HEK293 (cell line): ENCODE data around the gene SNAP47.
A peak's percentile ranks its signal among the peaks of the same experiment; 100 is the strongest.

Experiments used
- CTCF ChIA-PET: fragments of 350-600 bp; formaldehyde crosslinking; extraction: SDS; loops from one replicate; lab custom pipeline; 2021; ENCODE audit warnings: antibody characterized with exemption; lab: Yijun Ruan, JAX
- POLR2A ChIA-PET: fragments of 300-600 bp; formaldehyde crosslinking; extraction: SDS; loops from one replicate; lab custom pipeline; 2020; ENCODE audit warnings: antibody characterized with exemption, inconsistent platforms; lab: Yijun Ruan, JAX
- H3K27ac ChIP-seq: fragments of 200-500 bp; sonication (Bioruptor generic); 2 replicates; pipeline ENCODE4 v1.5.1; 2014; ENCODE audit warnings: low read depth, low read length, control low read depth, inconsistent platforms; ENCODE audit errors: extremely low read depth
- H3K36me3 ChIP-seq, 2 experiments: fragments of 200-500 bp in 1 of 2; sonication (Bioruptor generic) in 1 of 2; 1 replicate in 1 of 2; 2 replicates in 1 of 2; pipeline ENCODE4 v1.5.1; 2014 to 2017; ENCODE audit warnings: inconsistent platforms in 2 of 2, low read length in 2 of 2; ENCODE audit not compliant: control insufficient read depth in 2 of 2, insufficient read depth in 1 of 2
- H3K4me1 ChIP-seq: fragments of 200-500 bp; sonication (Bioruptor generic); 2 replicates; pipeline ENCODE4 v1.5.1; 2014; ENCODE audit warnings: mild to moderate bottlenecking, low read length, inconsistent platforms; ENCODE audit not compliant: control insufficient read depth, insufficient read depth
- H3K4me3 ChIP-seq: 2 replicates; pipeline ENCODE4 v1.5.1; 2011; ENCODE audit warnings: low read depth, mild to moderate bottlenecking, control low read depth, low read length, moderate library complexity
- H3K9me3 ChIP-seq: fragments of 200-500 bp; sonication (Bioruptor generic); 2 replicates; pipeline ENCODE4 v1.5.1; 2014; ENCODE audit warnings: low read depth, low read length, inconsistent platforms; ENCODE audit not compliant: control insufficient read depth, insufficient read depth
- ATF2 ChIP-seq: fragments of 450-650 bp; formaldehyde crosslinking; IDR thresholded peaks from 2 replicates; pipeline ENCODE4 v1.5.1; 2016; ENCODE audit warnings: missing biosample characterization, missing genetic modification characterization, low read depth
- BCL11B ChIP-seq: fragments of 450-650 bp; formaldehyde crosslinking; IDR thresholded peaks from 2 replicates; pipeline ENCODE4 v1.5.1; 2016; ENCODE audit warnings: low read depth, missing biosample characterization, missing genetic modification characterization
- HOXD13 ChIP-seq: sonication (generic); formaldehyde crosslinking; IDR thresholded peaks from 2 replicates; pipeline ENCODE4 v1.8.0; 2022; ENCODE audit warnings: missing genetic modification reagents, borderline replicate concordance
- KLF8 ChIP-seq: fragments of 450-650 bp; formaldehyde crosslinking; IDR thresholded peaks from 2 replicates; pipeline ENCODE4 v1.5.1; 2016; ENCODE audit warnings: missing biosample characterization, missing genetic modification characterization
- MYNN ChIP-seq: fragments of 450-650 bp; formaldehyde crosslinking; IDR thresholded peaks from 2 replicates; pipeline ENCODE4 v1.5.1; 2016; ENCODE audit warnings: missing biosample characterization, missing genetic modification characterization, borderline replicate concordance
- PRDM1 ChIP-seq: fragments of 450-650 bp; formaldehyde crosslinking; IDR thresholded peaks from 2 replicates; pipeline ENCODE4; 2016; ENCODE audit warnings: missing biosample characterization, missing genetic modification characterization
- PRDM2 ChIP-seq: fragments of 450-650 bp; formaldehyde crosslinking; IDR thresholded peaks from 2 replicates; pipeline ENCODE4 v1.5.1; 2016; ENCODE audit warnings: missing biosample characterization, missing genetic modification characterization, borderline replicate concordance
- SETDB1 ChIP-seq: IDR thresholded peaks from one replicate; pipeline ENCODE4 v1.6.1; 2017; ENCODE audit warnings: mild to moderate bottlenecking, low read length, moderate library complexity, mixed read lengths; ENCODE audit not compliant: insufficient read length
- WT1 ChIP-seq: fragments of 450-650 bp; formaldehyde crosslinking; IDR thresholded peaks from 2 replicates; pipeline ENCODE4 v1.5.1; 2016; ENCODE audit warnings: missing biosample characterization, missing genetic modification characterization
- YY1 ChIP-seq: fragments of 450-650 bp; formaldehyde crosslinking; IDR thresholded peaks from 2 replicates; pipeline ENCODE4 v1.5.1; 2018; ENCODE audit warnings: missing biosample characterization, missing genetic modification characterization
- ZBTB20 ChIP-seq: fragments of 450-650 bp; formaldehyde crosslinking; IDR thresholded peaks from 2 replicates; pipeline ENCODE4 v1.5.1; 2016; ENCODE audit warnings: missing biosample characterization, missing genetic modification characterization
- ZFP41 ChIP-seq: fragments of 450-650 bp; formaldehyde crosslinking; IDR thresholded peaks from 2 replicates; pipeline ENCODE4 v1.5.1; 2016; ENCODE audit warnings: missing biosample characterization, missing genetic modification characterization, borderline replicate concordance
- ZNF169 ChIP-seq: fragments of 450-650 bp; formaldehyde crosslinking; IDR thresholded peaks from 2 replicates; pipeline ENCODE4 v1.5.1; 2016; ENCODE audit warnings: missing biosample characterization, missing genetic modification characterization
- ZNF24 ChIP-seq: fragments of 450-650 bp; formaldehyde crosslinking; IDR thresholded peaks from 2 replicates; pipeline ENCODE4 v1.5.1; 2016; ENCODE audit warnings: missing biosample characterization, missing genetic modification characterization
- ZNF324 ChIP-seq: fragments of 450-650 bp; formaldehyde crosslinking; IDR thresholded peaks from 2 replicates; pipeline ENCODE4 v1.5.1; 2016; ENCODE audit warnings: missing biosample characterization, missing genetic modification characterization
- ZNF354C ChIP-seq: fragments of 450-650 bp; formaldehyde crosslinking; IDR thresholded peaks from 2 replicates; pipeline ENCODE4 v1.5.1; 2016; ENCODE audit warnings: missing biosample characterization, missing genetic modification characterization, low read depth, borderline replicate concordance
- ZNF488 ChIP-seq: fragments of 450-650 bp; formaldehyde crosslinking; IDR thresholded peaks from 2 replicates; pipeline ENCODE4 v1.5.1; 2016; ENCODE audit warnings: missing biosample characterization, missing genetic modification characterization
- ZNF510 ChIP-seq: fragments of 450-650 bp; formaldehyde crosslinking; IDR thresholded peaks from 2 replicates; pipeline ENCODE4 v1.5.1; 2018; ENCODE audit warnings: mild to moderate bottlenecking, missing genetic modification characterization, missing biosample characterization; ENCODE audit not compliant: insufficient replicate concordance
- ZNF658 ChIP-seq: fragments of 450-650 bp; formaldehyde crosslinking; IDR thresholded peaks from 2 replicates; pipeline ENCODE4; 2016; ENCODE audit warnings: missing biosample characterization, missing genetic modification characterization
- ZNF660 ChIP-seq: fragments of 450-650 bp; IDR thresholded peaks from 2 replicates; pipeline ENCODE4 v1.5.1; 2018; ENCODE audit warnings: missing biosample characterization, mild to moderate bottlenecking, missing genetic modification characterization
- ZNF670 ChIP-seq: fragments of 450-650 bp; formaldehyde crosslinking; IDR thresholded peaks from 2 replicates; pipeline ENCODE4 v1.5.1; 2016; ENCODE audit warnings: missing biosample characterization, missing genetic modification characterization, low read depth
- ZNF747 ChIP-seq: fragments of 450-650 bp; formaldehyde crosslinking; IDR thresholded peaks from 2 replicates; pipeline ENCODE4 v1.5.1; 2016; ENCODE audit warnings: missing biosample characterization, missing genetic modification characterization
- ZNF76 ChIP-seq: fragments of 450-650 bp; formaldehyde crosslinking; IDR thresholded peaks from 2 replicates; pipeline ENCODE4; 2016; ENCODE audit warnings: low read depth, missing biosample characterization, missing genetic modification characterization, borderline replicate concordance
- ZNF837 ChIP-seq: fragments of 450-650 bp; formaldehyde crosslinking; IDR thresholded peaks from 2 replicates; pipeline ENCODE4 v1.5.1; 2016; ENCODE audit warnings: missing biosample characterization, missing genetic modification characterization
- ZSCAN18 ChIP-seq: fragments of 450-650 bp; formaldehyde crosslinking; IDR thresholded peaks from 2 replicates; pipeline ENCODE4 v1.5.1; 2016; ENCODE audit warnings: missing biosample characterization, missing genetic modification characterization
- ZSCAN4 ChIP-seq: fragments of 450-650 bp; formaldehyde crosslinking; IDR thresholded peaks from 2 replicates; pipeline ENCODE4 v1.5.1; 2017; ENCODE audit warnings: missing biosample characterization, missing genetic modification characterization
- ZXDB ChIP-seq: fragments of 450-650 bp; formaldehyde crosslinking; IDR thresholded peaks from 2 replicates; pipeline ENCODE4 v1.5.1; 2016; ENCODE audit warnings: missing biosample characterization, missing genetic modification characterization

The SNAP47 gene

GRCh38 chr1:227730630-227731151 lies 4.5 kb upstream of the SNAP47 start (continued):
- TF ChIP-seq ZNF488 (tag by site-specific recombination) = no peak
- no peak for TF ChIP-seq ATF2 (tag by site-specific recombination)
- no peak for TF ChIP-seq ZNF670 (tag by site-specific recombination)
- TF ChIP-seq PRDM1 (tag by site-specific recombination) = no peak
- no peak for TF ChIP-seq ZNF837 (tag by site-specific recombination)
- TF ChIP-seq ZSCAN18 (tag by site-specific recombination) = no peak
- TF ChIP-seq ZBTB20 (tag by site-specific recombination) = no peak
- no peak for TF ChIP-seq HOXD13 (CRISPR knock-in tag)
- no peak for TF ChIP-seq ZSCAN4
- TF ChIP-seq MYNN (tag by site-specific recombination) = no peak

- H3K4me1 ChIP-seq = peaks cover 23% of the 10 kb centered on the region
- H3K4me3 ChIP-seq = no peak overlapping the region
- H3K27ac ChIP-seq = peak overlapping the region; percentile 3
- no peaks in the 10 kb centered on the region for H3K9me3 ChIP-seq
- POLR2A ChIA-PET = interaction anchor here (1.1 to 2.9 kb wide), 4 partner anchors 28 to 222 kb away, joined by 6 to 10 read pairs (median 7); partner anchors contain the start of genes WNT9A and ZNF678
- H3K36me3 ChIP-seq = peaks cover 0 to 36% of the 10 kb centered on the region in 2 experiments; a peak in 2 of 3 replicates
- CTCF ChIA-PET = interaction anchor here (0.5 to 1.8 kb wide), 4 partner anchors 31 to 222 kb away, joined by 3 to 6 read pairs (median 4); no protein-coding TSS in a partner anchor
- TF ChIP-seq ZNF24 (tag by site-specific recombination) = no peak
- TF ChIP-seq ZBTB20 (tag by site-specific recombination) = no peak
- no peak for TF ChIP-seq WT1 (tag by site-specific recombination)
- TF ChIP-seq PRDM2 (tag by site-specific recombination) = no peak
- TF ChIP-seq ZNF76 (tag by site-specific recombination) = no peak
- no peak for TF ChIP-seq ZNF324 (tag by site-specific recombination)
- TF ChIP-seq ZNF747 (tag by site-specific recombination) = no peak
- TF ChIP-seq BCL11B = no peak
- TF ChIP-seq ZXDB (tag by site-specific recombination) = no peak
- TF ChIP-seq ZNF354C (tag by site-specific recombination) = no peak
- TF ChIP-seq ZNF670 (tag by site-specific recombination) = no peak
- TF ChIP-seq ZNF658 (tag by site-specific recombination) = no peak
- TF ChIP-seq SETDB1 = no peak
- TF ChIP-seq ZNF660 = no peak
- TF ChIP-seq KLF8 (tag by site-specific recombination) = no peak
- TF ChIP-seq ZFP41 (tag by site-specific recombination) = no peak
- no peak for TF ChIP-seq YY1
- no peak for TF ChIP-seq ZNF510 (tag by site-specific recombination)
- TF ChIP-seq ZNF169 (tag by site-specific recombination) = no peak
Measured at GRCh38 chr1:227731241-227731677, 4.0 kb upstream of the SNAP47 start.
